OCI-LY3 (cell line): ENCODE results near the gene PFKFB4.

Experiments
- CTCF ChIP-seq: fragments of 200-600, 300-600 bp; sonication (generic); IDR thresholded peaks from 2 replicates; pipeline ENCODE4 v1.5.1; 2014; ENCODE audit warnings: antibody characterized with exemption, low read length, low read depth
- EZH2phosphoT487 ChIP-seq: fragments of 200-600 bp; shearing (Covaris generic); IDR thresholded peaks from 2 replicates; pipeline ENCODE4 v1.6.1; 2018; ENCODE audit warnings: antibody characterized with exemption, mixed run types, low read depth

GRCh38 chr3:48569400-48569799 is 12.8 kb upstream of the PFKFB4 start:
- TF ChIP-seq CTCF = no peak
- no peak for TF ChIP-seq EZH2phosphoT487
